Measurements from ENCODE around the gene AUTS2.

Gene AUTS2

GRCh38 chr7:70681469-70682350 lies 1083.4 kb downstream of the AUTS2 start:
- H3K4me3 ChIP-seq (ENCODE audit: low read length), result peak overlapping the region; percentile 44; the same call in 1 of the 2 replicates
- no peak for TF ChIP-seq ZNF274 (IDR thresholded peaks at IDR 0.05; ENCODE audit: low read depth, low read length)

DNA sequence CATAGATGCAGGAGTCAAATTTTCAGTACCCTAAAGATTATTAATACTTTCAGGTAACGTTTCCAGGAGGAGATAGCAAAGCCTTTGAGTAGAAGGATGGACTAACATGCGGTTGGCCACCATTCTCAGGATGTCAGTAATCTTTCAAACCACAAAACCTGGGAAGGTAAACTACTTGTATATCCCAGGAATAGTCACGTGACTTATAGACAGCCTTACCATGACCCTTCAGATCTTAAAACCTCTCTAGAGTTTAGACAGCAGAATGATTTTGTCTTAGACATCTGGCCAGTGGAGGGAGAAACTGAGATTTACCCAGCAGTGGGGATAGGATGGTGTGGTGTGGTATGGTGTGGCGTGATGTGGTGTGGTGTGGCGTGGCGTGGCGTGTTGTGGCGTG lies 1085.9 kb downstream of the AUTS2 start:
- TF ChIP-seq ZNF274 (IDR thresholded peaks at IDR 0.05; ENCODE audit: low read depth, low read length), result no peak
- no peak overlapping the region for H3K4me3 ChIP-seq (ENCODE audit: low read length)

- no peak for TF ChIP-seq ZNF274 (IDR thresholded peaks at IDR 0.05; ENCODE audit: low read depth, low read length)
- H3K4me3 ChIP-seq (ENCODE audit: low read length), result peak overlapping the region; percentile 35; the same call in 1 of the 2 replicates
Observed at GRCh38 chr7:70693321-70693685, 1095.0 kb downstream of the AUTS2 start.

DNA sequence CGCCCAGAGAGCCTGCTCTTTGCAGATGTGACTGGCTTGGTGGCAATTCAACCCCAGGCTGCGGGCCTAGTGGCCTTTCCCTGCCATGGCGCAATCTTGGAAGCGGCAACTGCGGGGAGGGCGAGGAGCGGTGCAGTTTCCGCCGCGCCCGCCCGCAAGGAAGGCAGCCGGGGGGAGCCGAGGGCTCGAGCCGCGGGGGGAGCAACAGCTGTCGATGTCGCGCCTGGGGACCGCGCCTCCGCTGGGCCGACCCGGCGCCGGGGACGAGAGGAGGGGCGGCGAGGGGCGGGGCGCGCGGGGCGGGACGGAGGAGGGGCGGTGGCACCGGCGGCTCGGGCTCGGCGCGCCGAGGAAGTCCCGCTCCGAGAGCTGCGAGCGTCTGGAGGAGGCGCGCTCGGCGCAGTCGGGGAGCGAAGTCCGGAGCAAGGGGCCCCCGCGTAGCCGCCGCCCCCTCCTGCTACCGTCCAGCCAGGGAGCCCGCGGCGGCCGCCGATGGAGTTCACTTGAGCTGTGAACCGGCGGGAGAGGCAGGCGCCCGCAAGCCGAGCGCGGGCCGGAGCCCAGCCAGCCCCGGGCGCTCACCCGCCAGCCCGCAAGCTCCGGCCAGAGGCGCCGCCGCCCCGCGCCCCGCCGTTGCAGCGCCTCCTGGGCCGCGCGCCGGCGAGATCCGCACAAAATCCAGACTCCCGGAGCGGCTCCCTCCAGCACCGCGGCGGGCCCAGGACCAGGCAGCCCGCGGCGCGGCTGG lies 1095.6 kb downstream of the AUTS2 start:
- peak overlapping the region; percentile 89 for H3K4me3 ChIP-seq (ENCODE audit: low read length)
- TF ChIP-seq ZNF274 (IDR thresholded peaks at IDR 0.05; ENCODE audit: low read depth, low read length), result no peak

DNA sequence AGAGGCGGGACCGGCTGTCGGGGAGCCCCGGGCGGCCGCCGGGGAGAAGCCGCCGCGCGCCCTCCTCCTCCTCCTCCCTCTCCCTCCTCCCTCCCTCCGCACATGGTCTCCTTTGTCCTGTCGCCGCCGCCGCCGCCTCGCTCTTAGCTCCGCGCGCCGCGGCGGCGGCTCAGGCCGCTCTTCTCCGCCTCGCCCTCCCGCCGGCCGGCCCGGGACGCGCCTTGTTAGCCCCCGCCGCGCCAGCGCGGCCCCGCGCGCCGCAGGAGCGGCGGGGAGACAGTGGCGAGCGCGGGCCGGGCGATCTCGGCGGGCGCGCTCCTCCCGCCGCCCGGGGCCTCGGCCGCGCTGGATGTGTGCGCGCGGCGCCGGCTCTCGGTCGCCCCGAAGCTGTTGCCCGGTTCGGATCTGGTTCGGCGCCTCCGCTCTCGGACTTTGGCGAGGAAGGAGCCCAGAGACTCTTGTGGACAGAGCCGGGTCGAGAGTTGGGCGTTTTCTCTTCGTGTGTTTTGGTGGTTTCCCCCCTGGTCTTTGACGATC lies 1096.2 kb downstream of the AUTS2 start:
- peak overlapping the region; percentile 89 for H3K4me3 ChIP-seq (ENCODE audit: low read length)
- TF ChIP-seq ZNF274 (IDR thresholded peaks at IDR 0.05; ENCODE audit: low read depth, low read length), result no peak

- peak overlapping the region; percentile 89 for H3K4me3 ChIP-seq (ENCODE audit: low read length)
Observed at GRCh38 chr7:70694971-70695794, 1096.9 kb downstream of the AUTS2 start.

GRCh38 chr7:70695795-70696083 lies 1097.5 kb downstream of the AUTS2 start:
- no peak for TF ChIP-seq ZNF274 (IDR thresholded peaks at IDR 0.05; ENCODE audit: low read depth, low read length)
- H3K4me3 ChIP-seq (ENCODE audit: low read length), result peak overlapping the region; percentile 89

More at GRCh38 chr7:70694971-70695794, 1096.9 kb downstream of the AUTS2 start:
- TF ChIP-seq ZNF274 (IDR thresholded peaks at IDR 0.05; ENCODE audit: low read depth, low read length), result no peak

DNA sequence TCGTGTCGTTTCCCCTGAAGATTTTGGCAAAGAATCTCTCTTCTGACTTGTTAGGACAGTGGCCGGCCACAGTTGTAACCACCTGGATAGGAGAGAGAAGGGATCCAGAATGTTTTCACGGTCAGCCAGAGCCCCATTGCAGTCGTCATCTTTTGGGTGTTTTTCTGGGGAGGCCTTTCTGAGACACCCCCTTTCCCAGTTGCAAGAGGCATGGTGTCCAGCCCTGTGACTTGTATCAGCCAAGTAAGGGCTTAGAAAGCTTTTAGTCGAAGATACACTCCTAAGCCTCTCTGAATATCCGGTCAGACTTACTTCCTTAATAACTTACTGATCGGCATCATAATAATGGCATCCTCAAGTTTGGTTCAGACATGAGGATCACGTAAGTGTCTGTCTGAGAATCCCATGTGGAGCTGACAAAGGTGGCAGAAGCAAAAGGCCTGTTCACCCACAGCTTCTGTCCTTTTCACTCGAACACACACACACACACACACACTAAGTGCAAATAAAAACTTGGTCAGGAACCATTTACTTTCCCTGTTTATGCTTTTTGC lies 1098.0 kb downstream of the AUTS2 start:
- no peak for TF ChIP-seq ZNF274 (IDR thresholded peaks at IDR 0.05; ENCODE audit: low read depth, low read length)
- H3K4me3 ChIP-seq (ENCODE audit: low read length), result peak overlapping the region; percentile 89

GRCh38 chr7:70698219-70698832 lies 1100.1 kb downstream of the AUTS2 start:
- no peak overlapping the region for H3K4me3 ChIP-seq (ENCODE audit: low read length)
- TF ChIP-seq ZNF274 (IDR thresholded peaks at IDR 0.05; ENCODE audit: low read depth, low read length), result no peak

DNA sequence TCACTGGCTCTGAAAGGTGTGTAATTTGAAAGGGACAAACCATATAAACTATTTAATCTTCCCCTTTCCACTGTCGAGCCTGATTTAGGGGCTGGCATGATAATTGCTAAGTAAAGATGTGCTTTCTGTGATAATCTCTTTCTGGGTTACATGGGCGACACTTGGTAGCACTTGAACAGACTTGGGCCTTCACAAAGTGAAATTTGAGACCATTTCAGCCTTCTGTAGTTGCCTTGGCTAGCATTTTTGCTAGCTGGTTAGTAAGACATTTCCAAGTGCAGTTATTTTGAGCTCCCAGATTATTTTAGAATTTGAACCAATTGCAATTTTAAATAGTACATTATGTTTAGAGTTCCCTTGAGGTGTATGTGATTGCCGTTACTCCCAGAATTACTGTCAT lies 1101.0 kb downstream of the AUTS2 start:
- H3K4me3 ChIP-seq (ENCODE audit: low read length), result no peak overlapping the region
- no peak for TF ChIP-seq ZNF274 (IDR thresholded peaks at IDR 0.05; ENCODE audit: low read depth, low read length)

- no peak for TF ChIP-seq ZNF274 (IDR thresholded peaks at IDR 0.05; ENCODE audit: low read depth, low read length)
- no peak overlapping the region for H3K4me3 ChIP-seq (ENCODE audit: low read length)
Observed at GRCh38 chr7:70700055-70700940, 1102.0 kb downstream of the AUTS2 start.

- no peak for TF ChIP-seq ZNF274 (IDR thresholded peaks at IDR 0.05; ENCODE audit: low read depth, low read length)
- H3K4me3 ChIP-seq (ENCODE audit: low read length), result no peak overlapping the region
Observed at GRCh38 chr7:70700941-70701425, 1102.7 kb downstream of the AUTS2 start.

Measured in GM08714 (cell line).